Amniotic stem cell (primary cell): ENCODE results near the gene SLC25A1.

Source experiments
- DNase-seq: peaks from one replicate; lab custom pipeline; 2025; lab: John Stamatoyannopoulos, UW

Gene SLC25A1

GRCh38 chr22:19137384-19138216 is 40.9 kb downstream of the SLC25A1 start:
- no peak for DNase-seq

GRCh38 chr22:19136915-19137314 is 41.6 kb downstream of the SLC25A1 start:
- no peak for DNase-seq

GRCh38 chr22:19134874-19135273 is 43.7 kb downstream of the SLC25A1 start:
- no peak for DNase-seq

GRCh38 chr22:19134176-19134831 is 44.2 kb downstream of the SLC25A1 start:
- no peak for DNase-seq

- no peak for DNase-seq
Measured at GRCh38 chr22:19133561-19133960, 45.0 kb downstream of the SLC25A1 start.

GRCh38 chr22:19132693-19133400 is 45.7 kb downstream of the SLC25A1 start:
- no peak for DNase-seq

- DNase-seq: no peak
Measured at GRCh38 chr22:19132153-19132552, 46.4 kb downstream of the SLC25A1 start.

GRCh38 chr22:19131685-19132015 is 46.9 kb downstream of the SLC25A1 start:
- DNase-seq: no peak

GRCh38 chr22:19130959-19131684 is 47.4 kb downstream of the SLC25A1 start, which contains the start of gene TSSK2:
TSSK2 (plus strand) TSS chr22:19131308; CDS start chr22:19131400, 92 bp downstream.
- DNase-seq: no peak

GRCh38 chr22:19129871-19130270 is 48.7 kb downstream of the SLC25A1 start:
- no peak for DNase-seq

- no peak for DNase-seq
Measured at GRCh38 chr22:19128946-19129727, 49.4 kb downstream of the SLC25A1 start.

GRCh38 chr22:19128009-19128401 is 50.5 kb downstream of the SLC25A1 start:
- DNase-seq: no peak

- no peak for DNase-seq
Measured at GRCh38 chr22:19127329-19128008, 51.1 kb downstream of the SLC25A1 start.

- no peak for DNase-seq
Measured at GRCh38 chr22:19126309-19127273, 51.9 kb downstream of the SLC25A1 start.
